DOHH2 (cell line): ENCODE data around the gene PSMD8.

Experiments used
- H3F3A ChIP-seq: fragments of 200-600 bp; sonication (generic), shearing (Covaris generic); 2 replicates; pipeline ENCODE4 v1.6.0; 2016; ENCODE audit warnings: antibody characterized with exemption, mild to moderate bottlenecking; ENCODE audit not compliant: control insufficient read depth, insufficient read depth
- H3K27ac ChIP-seq: fragments of 200-600 bp; sonication (generic); 2 replicates; pipeline ENCODE4 v1.5.1; 2014; ENCODE audit warnings: low read depth, mild to moderate bottlenecking, low read length, moderate library complexity
- H3K27me3 ChIP-seq: fragments of 200-600 bp; sonication (generic); 2 replicates; pipeline ENCODE4 v1.6.1; 2014; ENCODE audit warnings: mild to moderate bottlenecking, low read length, mixed read lengths; ENCODE audit not compliant: control insufficient read depth
- H3K36me3 ChIP-seq: fragments of 200-600 bp; sonication (generic); 2 replicates; pipeline ENCODE4 v1.6.1; 2014; ENCODE audit warnings: mild to moderate bottlenecking, low read length, moderate library complexity, mixed read lengths; ENCODE audit not compliant: control insufficient read depth
- H3K4me1 ChIP-seq: fragments of 200-600 bp; sonication (generic); 2 replicates; pipeline ENCODE4 v1.6.1; 2014; ENCODE audit warnings: mild to moderate bottlenecking, low read length, mixed read lengths; ENCODE audit not compliant: control insufficient read depth
- H3K4me2 ChIP-seq: fragments of 200-600 bp; sonication (generic); 2 replicates; pipeline ENCODE4 v1.6.0; 2014; ENCODE audit warnings: mild to moderate bottlenecking, low read length, moderate library complexity
- H3K4me3 ChIP-seq: fragments of 200-600 bp; sonication (generic); 2 replicates; pipeline ENCODE4 v1.5.1; 2014; ENCODE audit warnings: mild to moderate bottlenecking, low read length, mixed read lengths
- H3K79me2 ChIP-seq: fragments of 200-600 bp; sonication (generic); 2 replicates; pipeline ENCODE4 v1.6.1; 2014; ENCODE audit warnings: mild to moderate bottlenecking, low read length, mixed read lengths; ENCODE audit not compliant: control insufficient read depth
- H3K9me2 ChIP-seq: fragments of 200-600 bp; sonication (generic); replicated peaks from 2 replicates; pipeline ENCODE4 v1.6.1; 2014; ENCODE audit warnings: mild to moderate bottlenecking, low read length, mixed read lengths; ENCODE audit not compliant: control insufficient read depth
- H3K9me3 ChIP-seq: fragments of 200-600 bp; sonication (generic); 2 replicates; pipeline ENCODE4 v1.6.1; 2014; ENCODE audit warnings: antibody characterized with exemption, low read length, mixed read lengths; ENCODE audit not compliant: control insufficient read depth, insufficient read depth
- H4K20me1 ChIP-seq: fragments of 200-600 bp; sonication (generic); 2 replicates; pipeline ENCODE4 v1.6.0; 2014; ENCODE audit warnings: low read depth, mild to moderate bottlenecking, antibody characterized with exemption, low read length, moderate library complexity; ENCODE audit not compliant: control insufficient read depth, insufficient read depth
- EZH2phosphoT487 ChIP-seq: fragments of 200-600 bp; sonication (generic); IDR thresholded peaks from 2 replicates; pipeline ENCODE4 v1.6.1; 2017; ENCODE audit warnings: borderline replicate concordance, mild to moderate bottlenecking, antibody characterized with exemption, low read length, moderate library complexity, mixed read lengths
- TF ChIP-seq, protein P1 (sequence below): fragments of 200-600 bp; sonication (generic); IDR thresholded peaks from one replicate; pipeline ENCODE4 v1.5.1; 2014; ENCODE audit warnings: antibody characterized with exemption, mild to moderate bottlenecking, low read depth, low read length; ENCODE audit not compliant: poor library complexity, severe bottlenecking

Gene PSMD8

DNA sequence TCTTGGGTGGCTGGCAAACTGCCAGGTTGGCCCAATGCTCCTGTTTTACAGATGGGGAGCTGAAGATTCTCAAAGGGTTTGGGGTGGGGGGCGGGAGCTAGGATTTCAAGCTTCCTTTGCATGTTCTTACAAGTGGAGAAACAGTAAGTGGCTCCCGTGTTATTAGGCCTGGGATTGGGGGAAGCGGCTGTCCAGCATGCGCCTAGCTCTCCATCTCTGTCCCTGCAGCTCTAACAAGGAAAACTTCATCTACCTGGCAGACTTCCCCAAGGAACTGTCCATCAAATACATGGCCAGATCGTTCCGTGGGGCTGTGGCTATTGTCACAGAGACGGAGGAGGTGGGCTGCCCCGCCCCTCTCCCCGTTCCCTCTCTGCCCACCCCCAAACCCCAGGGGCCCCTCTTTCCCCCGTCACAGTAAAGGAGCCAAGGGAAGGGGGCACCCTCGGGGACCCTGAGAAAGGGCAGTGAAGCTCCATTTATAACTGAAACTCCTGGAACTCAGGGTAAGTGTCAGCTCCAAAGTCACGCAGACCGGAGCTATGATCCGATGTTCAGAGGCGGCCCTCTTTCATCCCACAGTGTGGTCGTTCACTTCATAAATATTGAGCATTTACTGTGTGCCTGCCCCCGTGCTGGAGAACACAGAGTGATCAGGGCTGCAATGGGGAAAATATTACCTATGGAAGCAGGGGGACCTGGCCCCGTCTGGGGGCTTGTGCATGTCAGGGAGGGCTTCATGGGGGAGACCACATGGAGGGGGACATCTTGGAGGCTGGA lies 14.9 kb upstream of the PSMD8 start:
- Histone ChIP-seq H3K4me1 (peaks cover 16% of the 10 kb centered on the region), H3K4me2 (no peak overlapping the region), H3F3A (no peaks in the 10 kb centered on the region), H3K27me3 (peaks cover 49% of the 10 kb centered on the region), H3K9me3 (no peaks in the 10 kb centered on the region), H4K20me1 (no peaks in the 10 kb centered on the region), H3K27ac (no peak overlapping the region), H3K79me2 (no peaks in the 10 kb centered on the region), H3K4me3 (no peak overlapping the region), H3K9me2 (no peaks in the 10 kb centered on the region), H3K36me3 (no peaks in the 10 kb centered on the region)
- TF ChIP-seq EZH2phosphoT487: no peak
- TF ChIP-seq, protein P1, sequence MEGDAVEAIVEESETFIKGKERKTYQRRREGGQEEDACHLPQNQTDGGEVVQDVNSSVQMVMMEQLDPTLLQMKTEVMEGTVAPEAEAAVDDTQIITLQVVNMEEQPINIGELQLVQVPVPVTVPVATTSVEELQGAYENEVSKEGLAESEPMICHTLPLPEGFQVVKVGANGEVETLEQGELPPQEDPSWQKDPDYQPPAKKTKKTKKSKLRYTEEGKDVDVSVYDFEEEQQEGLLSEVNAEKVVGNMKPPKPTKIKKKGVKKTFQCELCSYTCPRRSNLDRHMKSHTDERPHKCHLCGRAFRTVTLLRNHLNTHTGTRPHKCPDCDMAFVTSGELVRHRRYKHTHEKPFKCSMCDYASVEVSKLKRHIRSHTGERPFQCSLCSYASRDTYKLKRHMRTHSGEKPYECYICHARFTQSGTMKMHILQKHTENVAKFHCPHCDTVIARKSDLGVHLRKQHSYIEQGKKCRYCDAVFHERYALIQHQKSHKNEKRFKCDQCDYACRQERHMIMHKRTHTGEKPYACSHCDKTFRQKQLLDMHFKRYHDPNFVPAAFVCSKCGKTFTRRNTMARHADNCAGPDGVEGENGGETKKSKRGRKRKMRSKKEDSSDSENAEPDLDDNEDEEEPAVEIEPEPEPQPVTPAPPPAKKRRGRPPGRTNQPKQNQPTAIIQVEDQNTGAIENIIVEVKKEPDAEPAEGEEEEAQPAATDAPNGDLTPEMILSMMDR: no peak

DNA sequence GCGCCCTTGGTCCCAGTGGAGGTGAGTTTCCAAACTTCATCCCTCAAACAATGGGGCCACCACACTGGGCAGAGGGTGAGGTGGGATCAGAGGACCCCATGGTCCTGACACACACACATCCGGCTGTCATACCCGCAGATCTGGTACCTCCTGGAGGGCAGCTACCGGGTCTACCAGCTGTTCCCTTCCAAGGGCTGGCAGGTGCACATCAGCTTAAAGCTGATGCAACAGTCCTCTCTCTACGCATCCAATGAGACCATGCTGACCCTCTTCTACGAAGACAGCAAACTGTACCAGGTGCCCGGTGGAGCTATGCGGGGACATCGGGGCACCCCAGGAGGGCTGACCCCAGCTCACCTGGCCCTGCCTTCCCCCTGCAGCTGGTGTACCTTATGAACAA lies 14.0 kb upstream of the PSMD8 start:
- Histone ChIP-seq H3K9me3 (no peaks in the 10 kb centered on the region), H3K27me3 (peaks cover 49% of the 10 kb centered on the region), H4K20me1 (no peaks in the 10 kb centered on the region), H3K9me2 (no peaks in the 10 kb centered on the region), H3K4me2 (no peak overlapping the region), H3K27ac (no peak overlapping the region), H3K4me1 (peaks cover 16% of the 10 kb centered on the region), H3K36me3 (no peaks in the 10 kb centered on the region), H3F3A (no peaks in the 10 kb centered on the region), H3K4me3 (no peak overlapping the region), H3K79me2 (no peaks in the 10 kb centered on the region)
- TF ChIP-seq, protein P1: no peak
- TF ChIP-seq EZH2phosphoT487: no peak

DNA sequence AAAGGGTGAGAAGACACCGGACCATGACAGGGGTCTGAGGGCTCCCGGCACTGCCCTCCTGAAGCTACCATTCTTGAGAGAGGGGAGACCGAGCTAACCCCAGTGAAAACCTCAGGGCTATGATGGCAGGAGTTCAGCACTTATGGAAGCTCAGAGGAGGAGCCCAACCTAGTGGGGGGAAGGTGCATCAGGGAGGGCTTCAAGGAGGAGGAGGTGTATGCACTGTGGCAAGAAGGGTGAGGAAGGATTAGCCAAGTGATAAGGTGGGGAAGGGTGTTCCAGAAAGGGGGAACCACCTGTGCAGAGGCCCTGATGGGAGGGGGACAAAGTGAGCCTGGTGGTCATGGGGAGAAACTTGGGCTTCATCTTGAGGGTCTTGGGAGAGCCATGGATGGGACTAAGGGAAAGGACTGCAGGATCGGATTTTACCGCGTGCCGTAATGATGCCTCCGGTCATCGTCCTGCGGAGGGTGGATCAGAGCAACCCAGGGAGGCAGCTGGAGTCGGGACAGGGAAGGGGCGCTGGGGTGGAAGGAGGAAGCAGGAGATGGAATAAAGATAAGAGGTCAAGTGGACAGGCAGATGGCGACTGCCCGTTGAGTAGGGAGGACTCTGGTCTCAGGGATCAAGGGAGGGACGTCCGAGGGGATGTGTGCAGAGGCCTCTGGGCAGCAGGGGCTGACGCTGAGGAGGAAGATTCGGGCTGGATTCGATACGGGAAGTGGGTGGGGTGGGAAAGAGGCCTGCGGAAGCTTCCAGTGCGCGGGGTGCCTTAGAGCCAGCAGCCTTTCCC lies 13.3 kb upstream of the PSMD8 start:
- H3K4me2 ChIP-seq: peak overlapping the region; percentile 88

More for the DNA sequence above, 13.3 kb upstream of the PSMD8 start:
- H3K4me3 ChIP-seq: peak overlapping the region; percentile 78
- no peaks in the 10 kb centered on the region for H3K9me3 ChIP-seq
- H3K4me1 ChIP-seq: peaks cover 16% of the 10 kb centered on the region
- H3K27me3 ChIP-seq: peaks cover 48% of the 10 kb centered on the region
- no peaks in the 10 kb centered on the region for H4K20me1 ChIP-seq
- no peaks in the 10 kb centered on the region for H3K79me2 ChIP-seq
- TF ChIP-seq, protein P1: no peak
- no peak for TF ChIP-seq EZH2phosphoT487
- H3K36me3 ChIP-seq: no peaks in the 10 kb centered on the region
- H3K9me2 ChIP-seq: no peaks in the 10 kb centered on the region
- H3K27ac ChIP-seq: no peak overlapping the region
- no peaks in the 10 kb centered on the region for H3F3A ChIP-seq
